GM21515 (cell line): ENCODE measurements around the gene DBI.
A peak's percentile ranks its signal among the peaks of the same experiment; 100 is the strongest.
"Not testable (repeated sequence)": the region's sequence is repeated elsewhere in the genome, so short reads cannot be mapped to it uniquely, and the experiment has no call there.

ENCODE experiments used
- ATAC-seq: cut with Tn5 transposase; IDR thresholded peaks from one replicate; pipeline ENCODE4 v1.9.1; 2021; ENCODE audit not compliant: unreplicated experiment

The DBI gene

DNA sequence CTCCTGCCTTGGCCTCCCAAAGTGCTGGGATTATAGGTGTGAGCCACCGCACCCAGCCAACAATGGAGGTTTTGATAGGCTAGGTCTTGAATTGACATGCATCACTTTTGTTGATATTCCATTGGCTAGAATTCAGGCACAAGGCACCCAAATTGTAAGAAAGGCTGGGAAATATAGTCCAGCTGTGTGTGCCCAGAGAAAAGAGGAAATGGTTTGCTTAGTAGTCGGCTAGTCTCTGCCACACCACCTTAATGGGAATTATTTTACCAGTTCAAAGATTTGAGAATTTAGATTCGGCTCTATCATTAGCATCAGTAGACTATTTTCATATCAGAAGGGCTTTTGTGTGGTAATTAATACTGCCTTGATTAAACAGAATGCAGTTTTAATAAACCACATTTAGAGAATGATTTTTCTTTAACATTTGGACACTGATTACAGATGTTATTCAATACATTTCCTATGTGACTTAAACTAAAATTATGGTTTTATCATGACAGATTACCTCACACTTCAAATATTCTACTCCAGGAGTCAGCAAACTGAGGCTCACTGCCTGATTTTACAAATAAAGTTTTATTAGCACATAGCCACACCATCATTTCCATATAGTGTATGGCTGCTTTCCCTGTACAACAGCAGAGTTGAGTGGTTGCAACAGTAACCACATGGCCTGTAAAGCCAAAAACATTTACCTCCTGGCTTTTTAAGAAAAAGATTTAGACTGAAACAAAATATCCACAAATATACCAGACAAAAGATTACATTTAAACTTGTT lies 27.4 kb downstream of the DBI start:
- no peak for ATAC-seq

- no peak for ATAC-seq
Observed at GRCh38 chr2:119397196-119397595, 30.4 kb downstream of the DBI start.

GRCh38 chr2:119402106-119402505 lies 35.3 kb downstream of the DBI start:
- no peak for ATAC-seq

DNA sequence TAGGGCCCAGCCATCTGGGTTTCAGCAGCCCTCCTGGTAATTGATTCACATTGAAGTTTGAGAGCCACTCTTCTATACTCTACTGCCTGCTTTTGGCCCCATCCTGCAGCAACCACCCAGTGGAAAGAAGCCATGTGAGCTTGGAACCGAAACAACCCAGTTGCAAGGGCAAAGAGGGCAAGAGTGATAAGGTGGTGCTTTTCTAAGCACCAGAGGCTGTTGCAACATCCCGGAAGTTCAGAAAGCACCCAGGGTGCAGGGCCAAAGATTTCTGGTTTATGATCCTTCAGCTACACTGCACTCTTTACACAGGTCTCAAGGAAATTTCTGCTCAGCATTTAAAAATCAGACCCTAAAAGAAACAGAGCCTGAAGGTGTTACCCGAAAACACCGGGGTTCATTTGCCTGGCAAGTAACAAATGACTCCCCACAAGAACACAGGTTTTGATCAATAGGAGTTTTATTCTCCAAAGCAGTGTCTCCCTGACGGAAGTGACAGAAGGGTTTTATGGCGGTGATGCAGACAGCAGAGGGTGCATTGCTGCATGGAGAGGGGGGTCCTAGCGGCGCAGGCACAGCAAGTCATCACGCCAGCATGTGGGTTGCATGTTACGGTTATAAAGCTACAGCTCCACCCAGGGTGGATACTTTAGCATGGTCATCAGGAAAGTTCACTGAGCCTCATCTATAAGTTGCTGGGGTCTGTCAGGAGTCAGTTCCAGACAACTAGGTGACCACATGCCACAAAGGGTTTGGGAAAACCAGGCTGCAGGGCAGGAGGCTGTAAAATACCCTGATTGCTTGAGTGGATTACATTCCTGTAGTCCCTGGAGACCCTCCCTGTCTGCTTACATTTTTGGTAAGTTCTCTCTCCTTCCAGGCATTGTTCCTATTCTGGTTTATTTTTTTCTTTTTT lies 36.1 kb downstream of the DBI start:
- ATAC-seq: no peak

DNA sequence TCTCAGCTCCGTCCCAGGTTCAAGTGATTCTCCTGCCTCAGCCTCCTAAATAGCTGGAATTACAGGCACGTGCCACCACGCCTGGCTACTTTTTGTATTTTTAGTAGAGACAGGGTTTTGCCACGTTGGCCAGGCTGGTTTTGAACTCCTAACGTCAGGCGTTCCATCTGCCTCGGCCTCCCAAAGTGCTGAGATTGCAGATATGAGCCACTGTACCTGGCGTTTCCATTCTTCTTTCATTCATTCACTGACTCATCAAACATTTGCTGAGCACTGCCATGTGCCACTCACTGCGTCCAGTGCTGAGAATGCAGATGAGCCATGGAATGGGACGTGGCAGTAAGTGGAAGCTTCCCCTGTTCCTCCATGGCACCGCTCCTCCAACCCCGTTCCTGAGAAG lies 36.8 kb downstream of the DBI start:
- ATAC-seq: not testable (repeated sequence)

GRCh38 chr2:119405151-119405550 lies 38.4 kb downstream of the DBI start:
- no peak for ATAC-seq

DNA sequence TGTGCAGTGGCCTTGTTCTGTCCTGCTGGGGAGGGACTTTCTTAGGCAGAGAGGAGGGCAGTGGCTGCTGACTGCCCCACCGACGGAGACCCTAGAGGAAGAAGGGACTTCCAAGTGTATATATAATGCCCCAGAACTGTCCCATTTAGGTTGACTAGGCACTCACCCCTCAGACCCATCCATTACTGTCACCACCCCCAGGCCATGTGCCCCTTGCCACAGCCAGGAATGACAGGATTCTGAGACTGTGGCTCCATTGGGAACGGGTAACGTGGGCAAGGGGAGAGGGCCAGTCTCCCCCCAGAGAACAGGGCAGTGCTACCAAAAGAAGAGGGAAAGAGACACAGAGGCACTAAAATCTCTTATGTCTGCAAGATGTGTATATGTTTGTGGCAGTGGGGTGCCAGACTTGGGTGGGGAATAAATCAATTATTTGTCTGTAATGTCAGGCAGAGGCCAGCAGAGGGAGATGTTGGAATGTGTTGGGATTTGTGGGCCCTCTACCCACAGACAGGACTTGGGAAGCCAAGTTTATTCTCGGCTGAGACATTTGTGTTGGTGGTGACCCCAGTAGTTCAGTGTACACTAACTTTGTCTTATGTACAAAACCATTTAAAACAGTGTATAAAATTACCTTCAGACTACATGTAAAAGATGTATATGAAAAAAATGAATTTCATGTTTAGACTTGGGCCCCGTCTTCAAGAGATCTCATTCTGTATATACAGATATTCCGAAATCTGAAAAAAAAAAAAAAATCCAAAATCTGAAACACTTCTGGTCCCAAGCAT lies 40.8 kb downstream of the DBI start:
- ATAC-seq: peak; percentile 68

- ATAC-seq: no peak
Observed at GRCh38 chr2:119408221-119408619, 41.4 kb downstream of the DBI start.

GRCh38 chr2:119409506-119409905 lies 42.7 kb downstream of the DBI start:
- ATAC-seq: no peak

- no peak for ATAC-seq
Observed at GRCh38 chr2:119414894-119415293, 48.1 kb downstream of the DBI start.

DNA sequence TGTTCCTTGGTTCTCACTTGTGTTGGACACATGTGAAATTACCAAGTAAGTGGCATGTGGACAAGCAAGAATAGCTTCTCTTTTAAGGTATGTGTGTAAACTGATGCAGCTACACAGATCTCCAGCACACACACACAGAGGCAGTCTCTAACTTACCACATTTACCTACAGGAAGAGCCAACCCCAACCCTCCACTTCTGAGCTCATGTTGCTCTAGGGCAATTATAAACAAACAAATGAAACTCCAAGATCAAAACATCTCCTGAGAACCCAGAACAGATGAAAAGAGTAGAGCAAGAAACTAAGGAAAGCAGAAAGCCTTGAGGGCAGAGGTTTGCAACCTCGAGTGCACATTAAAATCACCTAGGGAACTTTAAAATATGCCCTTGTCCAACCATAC lies 48.9 kb downstream of the DBI start:
- no peak for ATAC-seq

GRCh38 chr2:119416299-119416923 lies 49.6 kb downstream of the DBI start:
- ATAC-seq: no peak

DNA sequence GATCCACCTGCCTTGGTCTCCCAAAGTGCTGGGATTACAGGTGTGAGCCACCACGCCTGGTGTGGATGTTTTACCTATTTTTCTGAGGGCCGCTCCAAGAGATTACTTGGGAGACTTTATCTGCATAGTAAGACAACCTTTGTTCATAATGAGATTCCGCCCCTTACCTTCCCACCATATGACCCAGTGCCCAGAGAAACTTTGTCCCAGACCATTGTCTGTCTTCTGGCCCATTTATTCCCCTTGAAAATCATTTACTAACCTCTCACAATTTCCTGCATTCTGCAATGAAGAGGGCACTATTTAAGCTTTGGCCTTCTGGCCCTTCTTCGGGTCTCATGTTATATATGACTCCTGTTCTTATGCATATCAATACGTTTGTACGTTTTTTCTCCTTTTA lies 51.1 kb downstream of the DBI start:
- no peak for ATAC-seq

- ATAC-seq: no peak
Observed at GRCh38 chr2:119419065-119419464, 52.3 kb downstream of the DBI start.

GRCh38 chr2:119419803-119420508 lies 53.2 kb downstream of the DBI start:
- no peak for ATAC-seq

- ATAC-seq: no peak
Observed at GRCh38 chr2:119421304-119421703, 54.5 kb downstream of the DBI start.

- ATAC-seq: no peak
Observed at GRCh38 chr2:119421741-119422140, 55.0 kb downstream of the DBI start.
